HG02840 (cell line): ENCODE results near the gene MYB.

ENCODE experiments used
- ATAC-seq: cut with Tn5 transposase; IDR thresholded peaks from one replicate; pipeline ENCODE4 v1.9.1; 2021; ENCODE audit warnings: mild to moderate bottlenecking, moderate library complexity, moderate number of reproducible peaks; ENCODE audit not compliant: unreplicated experiment, low FRiP score

Gene MYB

DNA sequence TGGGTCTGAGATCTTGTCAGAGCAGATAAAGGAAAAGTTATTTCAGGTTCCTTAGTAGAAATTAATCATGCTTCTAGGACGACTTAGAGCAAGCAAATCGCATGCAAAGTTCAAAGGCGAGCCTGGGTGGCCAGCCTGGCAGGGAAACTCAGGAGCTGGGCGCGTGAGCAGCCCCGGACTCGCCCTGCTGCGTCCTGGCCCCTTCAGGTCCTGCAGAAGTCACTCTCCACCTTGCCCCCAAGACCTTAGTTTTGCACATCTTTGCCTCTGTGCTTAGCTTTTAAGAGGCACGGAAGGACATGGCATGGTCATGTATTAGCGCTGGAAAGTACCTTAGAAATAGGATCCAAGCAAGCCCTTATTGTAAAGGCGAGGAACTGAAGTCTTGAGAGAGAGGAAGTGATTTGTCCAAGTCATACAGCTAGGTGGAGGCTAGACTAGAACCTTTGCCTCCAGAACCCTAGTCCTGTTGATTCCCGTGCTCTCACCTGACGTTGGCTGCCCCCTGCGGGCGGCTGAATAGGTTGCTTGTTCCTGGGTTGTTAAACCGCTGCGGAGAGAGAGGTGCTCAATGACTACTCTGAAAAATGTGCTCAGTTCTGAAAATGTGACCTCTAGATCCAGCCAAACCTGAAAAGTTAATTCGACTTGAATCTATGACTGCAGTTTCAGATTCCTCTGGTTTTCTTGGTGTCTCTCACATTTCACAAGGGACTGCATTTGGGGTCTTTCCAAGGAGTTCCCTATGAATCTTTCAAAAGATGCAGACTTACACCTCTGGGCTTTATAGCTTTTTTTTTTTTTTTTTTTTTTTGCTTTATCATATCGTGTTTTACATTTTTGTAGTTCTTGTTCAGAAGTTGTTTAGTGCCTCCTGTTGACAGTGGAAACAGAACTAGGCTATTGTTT is 2.7 kb downstream of the MYB start:
- peak; percentile 32 for ATAC-seq

DNA sequence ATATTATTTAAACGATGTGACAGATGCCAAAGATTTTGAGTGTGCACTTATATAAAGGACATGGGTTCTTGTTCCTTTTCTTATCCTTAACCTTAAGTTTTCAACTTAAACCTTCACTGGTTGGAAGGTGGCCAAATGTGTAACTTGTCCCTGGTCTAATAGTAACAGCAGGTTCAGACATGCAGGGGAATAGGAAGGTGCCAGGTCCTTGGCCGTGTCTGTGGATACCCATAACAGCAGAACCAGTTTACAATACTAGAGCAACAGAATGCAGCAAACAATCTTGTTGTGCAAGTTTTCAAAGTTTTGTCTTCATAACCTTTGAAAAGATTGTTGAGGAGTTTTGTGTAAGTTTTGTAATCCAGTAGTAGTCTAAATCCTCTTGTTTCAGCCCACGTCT is 4.4 kb downstream of the MYB start:
- no peak for ATAC-seq

DNA sequence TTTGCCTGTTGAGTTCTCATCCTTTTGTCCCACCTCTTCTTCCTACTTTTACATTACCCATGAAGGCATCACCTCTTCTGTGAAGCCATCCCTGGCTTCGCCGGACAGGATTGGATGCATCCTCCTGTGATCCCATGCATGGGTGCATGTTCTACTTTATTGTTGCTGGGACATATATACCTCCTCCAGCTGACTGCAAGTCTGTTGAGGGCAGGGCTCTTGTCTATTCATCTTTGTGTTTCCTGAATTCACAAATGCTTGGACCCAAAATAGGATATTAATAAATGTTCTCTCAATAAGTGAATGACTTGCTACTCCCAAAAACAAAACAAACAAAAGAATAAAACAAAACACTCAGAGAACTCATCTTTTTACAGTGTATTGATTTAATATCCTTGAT is 5.1 kb downstream of the MYB start:
- no peak for ATAC-seq

DNA sequence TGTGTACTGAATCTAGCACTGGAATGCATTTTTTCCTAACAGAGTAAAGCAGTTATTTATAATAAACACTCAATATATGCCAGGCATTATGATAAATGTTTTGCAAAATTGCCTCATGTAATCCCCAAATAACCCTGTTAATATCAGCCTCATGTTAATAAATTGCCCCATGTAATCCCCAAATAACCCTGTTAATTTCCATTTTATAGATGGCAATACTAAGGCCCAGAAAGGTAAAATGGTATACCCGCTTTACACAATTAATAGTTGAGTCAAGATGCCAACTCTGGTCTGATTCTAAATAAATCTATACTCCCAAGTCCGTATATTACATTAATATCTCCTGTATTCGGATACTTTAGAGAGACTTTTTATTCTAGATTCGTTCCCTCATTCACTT is 6.3 kb downstream of the MYB start:
- ATAC-seq: no peak

DNA sequence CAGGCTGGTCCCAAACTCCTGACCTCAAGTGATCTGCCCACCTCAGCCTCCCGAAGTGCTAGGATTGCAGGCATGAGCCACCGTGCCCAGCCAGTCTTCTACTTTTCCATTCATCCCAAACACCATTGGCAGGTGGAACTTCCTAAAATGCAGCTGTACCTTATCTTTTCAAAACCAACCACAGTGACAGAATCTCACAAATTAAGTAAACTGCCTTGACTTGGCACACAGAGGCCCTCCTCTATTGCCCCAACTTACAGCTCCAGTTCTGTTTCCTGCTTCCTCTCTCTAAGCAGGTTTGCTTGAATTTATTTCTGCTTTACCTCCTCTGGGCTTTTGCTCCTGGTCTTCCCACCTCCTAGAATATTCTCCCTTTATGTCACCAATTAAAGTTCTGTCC is 7.6 kb downstream of the MYB start:
- ATAC-seq: no peak

DNA sequence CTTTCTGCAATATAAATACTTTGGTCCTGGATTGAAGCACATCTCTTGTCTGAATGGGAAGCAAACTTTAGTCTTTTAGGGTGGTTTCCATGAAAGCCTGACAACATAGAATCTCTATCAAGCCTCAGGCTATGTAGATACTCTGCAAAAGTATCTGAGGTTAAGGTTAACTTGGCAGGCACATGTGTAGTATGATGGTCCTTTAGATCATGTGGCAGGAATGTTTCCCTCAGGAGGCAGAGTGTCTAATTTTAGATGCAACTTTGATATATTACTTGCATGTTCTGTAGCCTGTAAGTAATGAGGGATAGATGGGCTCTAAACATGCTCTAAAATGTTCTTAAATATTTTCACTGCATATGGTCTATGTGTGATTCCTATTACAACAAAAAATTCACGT is 8.2 kb downstream of the MYB start:
- no peak for ATAC-seq

DNA sequence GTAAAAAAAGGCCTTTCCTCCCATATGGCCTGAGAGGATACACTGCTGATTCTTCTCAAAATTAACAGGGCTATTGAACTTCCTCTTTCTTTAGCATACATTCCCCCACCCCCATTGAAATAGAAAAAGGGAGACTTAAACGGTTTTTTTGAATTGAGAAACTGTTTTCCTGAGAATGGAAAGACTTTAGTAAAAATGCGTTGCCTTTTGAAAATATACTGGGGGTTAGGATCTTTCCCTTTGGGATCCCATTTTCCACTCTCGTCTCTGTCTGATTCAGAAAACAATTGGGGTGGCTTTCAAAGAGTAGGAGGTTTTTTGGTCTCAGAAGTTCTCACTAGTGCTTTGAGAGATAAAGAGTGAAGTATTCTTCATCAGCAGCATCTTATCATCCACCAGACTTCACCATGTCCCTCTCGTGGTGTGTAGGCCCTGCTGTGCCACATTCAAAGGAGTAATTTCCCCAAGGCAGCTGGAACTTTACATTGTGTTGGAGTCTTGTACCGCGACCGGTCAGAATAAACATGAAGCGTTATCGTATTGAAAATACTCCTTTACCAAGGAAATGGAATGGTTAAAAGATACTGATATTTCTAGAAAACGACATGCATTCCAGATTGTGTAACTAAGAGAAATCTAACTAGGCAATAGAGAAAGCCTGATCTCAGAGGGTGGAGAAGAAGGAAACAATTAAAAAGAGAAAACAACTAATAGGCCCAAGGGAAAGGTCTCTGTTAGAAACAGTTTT is 10.6 kb downstream of the MYB start:
- ATAC-seq: no peak

DNA sequence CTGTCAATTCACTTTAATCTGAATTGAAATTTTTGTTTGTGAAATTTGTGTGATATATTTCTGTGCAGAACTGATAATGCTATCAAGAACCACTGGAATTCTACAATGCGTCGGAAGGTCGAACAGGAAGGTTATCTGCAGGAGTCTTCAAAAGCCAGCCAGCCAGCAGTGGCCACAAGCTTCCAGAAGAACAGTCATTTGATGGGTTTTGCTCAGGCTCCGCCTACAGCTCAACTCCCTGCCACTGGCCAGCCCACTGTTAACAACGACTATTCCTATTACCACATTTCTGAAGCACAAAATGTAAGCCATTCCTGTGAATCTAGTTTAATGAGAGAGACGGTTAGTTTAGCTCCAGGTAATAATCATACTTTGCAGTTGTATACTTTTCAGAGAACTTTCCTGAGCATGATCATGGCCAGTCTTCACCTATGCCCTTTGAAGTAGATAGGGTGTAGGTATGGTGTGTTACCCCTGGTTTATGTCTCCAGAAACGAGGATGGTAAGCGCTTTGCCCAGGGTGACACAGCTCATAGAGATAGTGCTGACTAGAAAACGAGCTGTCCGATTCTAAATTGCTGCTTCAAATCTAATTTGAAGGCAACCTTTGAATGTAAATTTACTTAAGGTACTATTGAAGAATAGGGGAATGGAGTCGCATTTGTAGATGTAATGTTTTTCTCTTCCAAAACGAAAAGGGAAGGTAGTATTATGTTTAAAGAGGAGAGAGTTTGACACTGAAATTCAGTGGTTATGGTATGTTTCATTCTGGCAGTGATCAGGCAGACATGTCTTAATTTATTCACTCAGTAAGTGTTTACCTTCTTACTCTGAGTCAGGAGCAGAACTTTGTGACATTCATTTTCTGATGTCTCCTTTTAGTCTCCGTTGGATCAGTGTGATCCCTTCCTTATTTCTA is 11.4 kb downstream of the MYB start:
- no peak for ATAC-seq

DNA sequence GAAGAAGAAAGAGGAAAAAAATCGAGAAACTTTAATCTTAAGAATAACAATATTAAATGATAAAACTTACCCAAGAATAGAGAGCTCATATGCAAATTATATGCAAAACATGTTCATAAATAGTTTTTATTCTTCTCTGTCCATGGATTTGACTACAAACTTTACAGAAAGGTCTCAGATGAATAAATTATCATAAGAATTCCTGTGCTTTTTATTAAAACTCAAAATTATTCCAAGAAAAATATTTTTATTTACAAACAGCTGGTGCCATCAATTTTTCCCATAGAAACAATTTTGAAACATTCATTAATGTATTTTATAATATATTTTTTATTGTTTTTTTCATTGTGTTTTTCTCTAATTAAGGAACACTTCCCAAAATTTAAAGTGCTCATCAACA is 12.1 kb downstream of the MYB start:
- ATAC-seq: no peak

DNA sequence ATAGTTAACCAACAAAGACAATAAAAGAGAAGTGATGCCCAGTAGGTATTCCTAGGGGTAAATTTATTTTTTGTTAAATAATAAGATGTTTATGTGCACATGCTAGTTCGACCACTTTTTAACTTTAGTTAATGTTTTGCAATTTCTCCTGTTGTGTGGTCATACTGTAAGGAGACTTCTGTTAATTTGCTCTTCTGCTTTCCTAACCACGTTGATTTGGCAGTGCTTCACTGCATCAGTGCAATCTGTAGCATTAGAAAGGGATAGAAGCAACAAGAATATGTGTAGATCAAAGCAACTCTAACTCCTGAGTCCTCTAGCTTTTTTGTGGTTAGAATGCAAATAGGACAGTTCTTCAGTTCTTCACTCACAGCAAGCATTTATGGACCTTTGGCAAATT is 13.9 kb downstream of the MYB start:
- no peak for ATAC-seq

DNA sequence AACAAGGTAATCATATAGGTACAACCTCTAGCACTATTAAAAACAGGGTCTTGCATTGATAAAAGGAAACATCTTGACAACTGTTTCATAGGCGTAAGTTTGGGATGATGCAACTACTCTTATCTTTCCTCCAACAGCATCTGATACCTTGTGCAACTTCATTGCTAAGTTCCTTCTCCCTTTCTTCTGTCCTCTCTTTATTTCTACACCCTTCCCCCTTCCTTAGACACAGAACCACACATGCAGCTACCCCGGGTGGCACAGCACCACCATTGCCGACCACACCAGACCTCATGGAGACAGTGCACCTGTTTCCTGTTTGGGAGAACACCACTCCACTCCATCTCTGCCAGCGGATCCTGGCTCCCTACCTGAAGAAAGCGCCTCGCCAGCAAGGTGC is 14.4 kb downstream of the MYB start:
- no peak for ATAC-seq

DNA sequence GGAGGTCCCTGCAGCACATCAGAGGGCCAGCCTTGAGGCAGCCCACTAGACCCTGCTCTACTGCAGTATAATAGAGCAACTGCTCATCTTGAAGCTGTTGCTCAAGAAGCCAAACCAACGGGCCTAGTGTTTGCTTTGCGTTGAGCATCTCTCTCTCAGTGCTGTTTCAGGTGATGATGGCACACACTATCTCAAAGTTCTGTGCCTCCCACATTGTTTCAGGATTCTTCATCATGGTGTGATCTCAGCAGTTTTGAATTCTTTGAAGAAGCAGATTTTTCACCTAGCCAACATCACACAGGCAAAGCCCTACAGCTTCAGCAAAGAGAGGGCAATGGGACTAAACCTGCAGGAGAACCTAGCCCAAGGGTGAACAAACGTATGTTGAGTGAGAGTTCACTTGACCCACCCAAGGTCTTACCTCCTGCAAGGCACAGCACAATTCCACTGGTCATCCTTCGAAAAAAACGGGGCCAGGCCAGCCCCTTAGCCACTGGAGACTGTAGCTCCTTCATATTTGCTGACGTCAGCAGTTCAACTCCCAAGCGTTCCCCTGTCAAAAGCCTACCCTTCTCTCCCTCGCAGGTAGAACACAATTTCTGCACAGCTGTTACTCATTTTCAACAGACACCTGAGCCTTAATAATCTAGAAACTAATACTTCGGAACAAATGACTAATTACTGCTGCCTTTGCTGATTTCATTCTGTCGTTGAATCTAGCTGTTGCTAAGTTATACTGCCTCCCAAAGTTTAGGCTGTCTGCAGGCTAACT is 15.8 kb downstream of the MYB start:
- ATAC-seq: no peak

DNA sequence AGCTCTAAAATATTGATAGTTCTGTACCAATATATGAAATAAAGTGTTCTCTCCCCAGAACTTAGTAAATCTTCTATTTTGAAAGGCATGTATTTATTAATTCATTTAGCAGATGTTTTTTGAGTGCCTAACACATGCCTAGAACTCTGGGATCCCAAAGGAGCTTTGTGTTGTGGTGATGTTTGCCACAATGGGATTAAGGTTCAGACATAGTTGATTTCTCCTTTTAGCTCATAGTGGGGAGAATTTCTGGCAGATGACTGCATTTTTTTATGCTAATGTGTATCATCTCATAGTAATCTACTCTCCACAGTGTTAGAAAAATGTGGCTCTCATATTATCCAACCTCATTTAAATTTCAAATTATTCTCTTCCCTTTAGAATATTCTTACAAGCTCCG is 21.7 kb downstream of the MYB start:
- ATAC-seq: no peak

DNA sequence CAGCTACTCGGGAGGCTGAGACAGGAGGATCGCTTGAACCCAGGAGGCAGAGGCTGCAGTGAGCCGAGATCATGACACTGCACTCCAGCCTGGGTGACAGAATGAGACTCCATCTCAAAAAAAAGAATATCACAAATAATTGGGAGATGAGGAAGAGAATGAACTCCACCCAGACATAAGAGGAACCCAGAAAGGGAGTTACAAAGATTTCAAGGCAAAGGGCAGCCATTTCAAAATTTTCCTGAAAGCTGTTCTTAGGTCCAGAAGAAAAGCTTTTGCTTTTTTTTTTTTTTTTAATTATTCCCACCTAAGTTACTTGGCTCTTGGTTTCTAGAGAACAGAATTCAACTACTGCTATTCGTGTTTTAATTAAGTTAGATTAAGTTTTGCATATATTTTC is 23.8 kb downstream of the MYB start:
- ATAC-seq: no peak

DNA sequence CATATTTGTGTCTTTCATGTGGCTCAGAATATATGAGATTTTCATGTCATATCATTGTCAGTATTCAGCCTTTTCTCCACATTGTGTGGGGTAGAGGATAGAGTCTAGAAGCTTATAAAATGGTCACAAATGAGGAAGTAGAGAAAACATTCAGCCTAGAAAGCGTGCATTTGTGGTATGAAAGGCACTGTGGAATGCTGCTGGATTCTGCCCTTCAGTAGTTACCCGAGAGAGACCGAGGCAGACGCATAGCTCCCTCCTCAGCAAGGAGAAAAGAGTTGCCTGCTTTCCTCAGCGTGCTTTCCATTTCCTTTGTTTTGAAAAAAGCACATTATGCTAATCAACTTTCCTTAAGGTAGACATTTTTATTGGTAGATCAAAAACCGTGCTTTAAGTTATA is 28.7 kb downstream of the MYB start:
- no peak for ATAC-seq

DNA sequence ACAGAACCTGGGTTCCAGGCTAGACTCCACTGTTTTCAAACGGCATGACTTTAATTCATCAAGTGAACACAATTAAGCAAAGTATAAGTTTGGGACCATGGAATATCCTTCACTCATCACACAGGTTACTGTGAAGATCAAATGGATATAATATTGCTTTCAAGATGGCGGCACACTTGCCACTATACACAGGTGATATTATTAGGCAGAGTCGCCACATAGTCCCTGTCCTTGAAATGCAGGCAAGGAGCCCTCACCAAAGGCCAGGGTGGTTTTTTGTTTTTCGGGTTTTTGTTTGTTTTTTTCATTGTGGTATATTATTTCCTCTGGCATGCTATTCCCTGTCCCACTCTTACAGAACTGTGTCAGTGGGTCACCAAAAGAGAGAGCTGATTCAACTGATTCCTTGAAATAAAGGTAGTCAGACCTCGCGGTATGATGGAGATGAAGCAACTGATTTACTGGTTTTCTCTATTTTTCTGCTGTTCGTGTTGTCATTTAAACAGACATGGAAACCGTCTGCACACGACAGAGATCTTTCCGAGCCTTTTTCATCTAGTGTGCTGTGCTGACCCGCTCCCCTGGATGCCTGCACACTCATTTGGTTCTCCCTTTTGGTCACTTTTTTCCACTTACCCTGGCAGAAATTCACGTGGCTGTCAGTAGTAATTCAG is 29.7 kb downstream of the MYB start:
- ATAC-seq: no peak

DNA sequence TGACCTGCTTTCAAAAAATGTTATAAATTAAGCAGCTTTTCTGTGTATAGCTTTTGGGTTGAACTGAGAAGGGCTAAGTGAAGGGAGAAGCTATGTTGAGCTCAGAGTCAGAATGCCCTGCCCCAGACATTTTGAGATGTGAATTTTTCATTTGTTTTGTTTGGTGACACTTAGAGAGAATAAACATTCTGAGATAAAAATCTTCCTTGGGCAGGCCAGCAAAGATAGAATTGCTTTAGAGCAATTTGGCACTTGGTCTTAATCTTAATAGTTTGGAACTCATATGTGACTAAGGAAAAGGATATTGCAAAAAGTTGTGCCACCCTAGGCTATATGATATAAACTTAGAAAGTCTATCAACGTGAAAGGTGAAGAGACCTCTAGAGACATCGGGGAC is 30.2 kb downstream of the MYB start:
- ATAC-seq: no peak

DNA sequence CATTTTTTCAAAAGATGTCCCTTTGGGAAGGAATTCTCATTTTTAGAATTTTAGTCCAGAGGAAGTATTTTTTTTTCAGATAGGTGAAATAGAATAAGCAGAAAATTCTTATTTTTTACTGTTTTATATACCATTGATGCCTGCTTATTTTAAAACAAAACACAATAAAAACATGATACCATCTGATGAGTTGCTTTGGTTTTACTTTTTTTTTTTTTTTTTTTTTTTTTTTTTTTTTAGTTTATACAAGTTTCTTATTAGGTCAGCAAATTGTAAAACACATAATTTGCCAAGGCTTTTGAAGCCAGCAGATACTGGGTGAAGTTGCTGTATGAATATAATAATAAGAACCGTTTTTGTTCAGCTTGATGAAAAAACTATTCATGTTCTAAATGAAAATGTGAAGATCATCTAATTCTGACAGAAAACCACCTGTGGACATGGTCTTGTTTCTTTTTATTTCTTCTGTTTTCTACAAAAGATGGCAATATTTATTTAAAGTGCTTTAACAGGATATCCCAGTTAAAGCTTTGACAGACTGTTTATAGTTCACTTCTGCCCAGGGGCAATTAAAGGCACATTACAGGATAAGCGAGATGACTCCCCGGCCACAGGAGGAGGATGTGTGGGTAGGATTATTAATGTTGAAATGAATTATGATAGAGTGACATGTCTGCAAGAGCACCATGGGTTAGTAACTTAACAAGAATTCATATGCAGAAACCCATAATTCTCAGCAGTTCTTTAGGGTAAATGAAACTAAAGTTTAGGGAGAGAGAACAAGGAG is 31.1 kb downstream of the MYB start:
- ATAC-seq: no peak

DNA sequence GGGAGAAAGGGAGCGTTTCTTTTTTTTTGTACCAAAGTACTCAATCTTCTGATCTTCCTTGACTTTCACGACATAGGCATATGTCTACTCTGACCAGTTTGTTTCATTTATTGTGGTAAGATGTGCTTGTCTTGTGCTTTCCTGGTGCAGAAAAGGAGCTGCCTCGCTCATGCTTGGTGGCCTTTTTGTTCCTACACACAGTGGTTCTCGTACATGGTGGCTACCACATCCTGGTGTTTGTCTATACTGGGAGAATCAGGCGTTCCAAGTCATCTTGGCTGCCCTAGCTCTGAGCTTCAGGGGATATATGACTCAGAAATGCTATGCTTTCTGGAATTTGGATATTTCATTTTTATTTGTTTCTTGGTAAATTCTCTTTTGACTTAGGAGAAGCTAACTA is 31.8 kb downstream of the MYB start:
- no peak for ATAC-seq
